ENCODE measurements around the gene PSME3IP1. TPM values are rescaled to one million over a fixed set of nuclear protein-coding genes. Genes with fewer than 3 reads are reported as not detected.

PSME3IP1 gene
- total and polyA plus RNA-seq, 9 of the 15 experiments (the other 6 are each of a cell fraction or from before 2014, with no cell fraction given): 63.8 to 187 (median 142) TPM

- H4K20me1 ChIP-seq (replicated peaks; ENCODE audit: control insufficient read depth, insufficient read depth, low read length): 0 out of 2 replicates have a peak, but pooled peaks cover 3% of the 10 kb centered on the region
- no peaks in the 10 kb centered on the region for H3K36me3 ChIP-seq (ENCODE audit: control insufficient read depth, insufficient read depth, low read length)
- no peak overlapping the region for H3K4me3 ChIP-seq
- H3K79me2 ChIP-seq (ENCODE audit: control insufficient read depth, insufficient read depth, low read length): no peaks in the 10 kb centered on the region
- H3K4me2 ChIP-seq (ENCODE audit: insufficient read depth, low read length): no peak overlapping the region
- in situ Hi-C loops (cut with MboI): no loop called here
- H3K9me3 ChIP-seq (replicated peaks; ENCODE audit: control insufficient read depth, insufficient read depth, low read depth, low read length): no peaks in the 10 kb centered on the region
- H3K4me1 ChIP-seq (replicated peaks in 1 of 2; ENCODE audit: control insufficient read depth in 2 of 2, insufficient read depth in 2 of 2, low read length in 2 of 2): peaks cover 20 to 22% of the 10 kb centered on the region in 2 experiments
- TF ChIP-seq, protein P1, sequence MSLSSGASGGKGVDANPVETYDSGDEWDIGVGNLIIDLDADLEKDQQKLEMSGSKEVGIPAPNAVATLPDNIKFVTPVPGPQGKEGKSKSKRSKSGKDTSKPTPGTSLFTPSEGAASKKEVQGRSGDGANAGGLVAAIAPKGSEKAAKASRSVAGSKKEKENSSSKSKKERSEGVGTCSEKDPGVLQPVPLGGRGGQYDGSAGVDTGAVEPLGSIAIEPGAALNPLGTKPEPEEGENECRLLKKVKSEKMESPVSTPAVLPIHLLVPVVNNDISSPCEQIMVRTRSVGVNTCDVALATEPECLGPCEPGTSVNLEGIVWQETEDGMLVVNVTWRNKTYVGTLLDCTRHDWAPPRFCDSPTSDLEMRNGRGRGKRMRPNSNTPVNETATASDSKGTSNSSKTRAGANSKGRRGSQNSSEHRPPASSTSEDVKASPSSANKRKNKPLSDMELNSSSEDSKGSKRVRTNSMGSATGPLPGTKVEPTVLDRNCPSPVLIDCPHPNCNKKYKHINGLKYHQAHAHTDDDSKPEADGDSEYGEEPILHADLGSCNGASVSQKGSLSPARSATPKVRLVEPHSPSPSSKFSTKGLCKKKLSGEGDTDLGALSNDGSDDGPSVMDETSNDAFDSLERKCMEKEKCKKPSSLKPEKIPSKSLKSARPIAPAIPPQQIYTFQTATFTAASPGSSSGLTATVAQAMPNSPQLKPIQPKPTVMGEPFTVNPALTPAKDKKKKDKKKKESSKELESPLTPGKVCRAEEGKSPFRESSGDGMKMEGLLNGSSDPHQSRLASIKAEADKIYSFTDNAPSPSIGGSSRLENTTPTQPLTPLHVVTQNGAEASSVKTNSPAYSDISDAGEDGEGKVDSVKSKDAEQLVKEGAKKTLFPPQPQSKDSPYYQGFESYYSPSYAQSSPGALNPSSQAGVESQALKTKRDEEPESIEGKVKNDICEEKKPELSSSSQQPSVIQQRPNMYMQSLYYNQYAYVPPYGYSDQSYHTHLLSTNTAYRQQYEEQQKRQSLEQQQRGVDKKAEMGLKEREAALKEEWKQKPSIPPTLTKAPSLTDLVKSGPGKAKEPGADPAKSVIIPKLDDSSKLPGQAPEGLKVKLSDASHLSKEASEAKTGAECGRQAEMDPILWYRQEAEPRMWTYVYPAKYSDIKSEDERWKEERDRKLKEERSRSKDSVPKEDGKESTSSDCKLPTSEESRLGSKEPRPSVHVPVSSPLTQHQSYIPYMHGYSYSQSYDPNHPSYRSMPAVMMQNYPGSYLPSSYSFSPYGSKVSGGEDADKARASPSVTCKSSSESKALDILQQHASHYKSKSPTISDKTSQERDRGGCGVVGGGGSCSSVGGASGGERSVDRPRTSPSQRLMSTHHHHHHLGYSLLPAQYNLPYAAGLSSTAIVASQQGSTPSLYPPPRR (CRISPR knock-in tag; IDR thresholded peaks at IDR 0.05; ENCODE audit: borderline replicate concordance): no peak
- TF ChIP-seq HCFC1 (IDR thresholded peaks at IDR 0.05; ENCODE audit: low read depth, low read length) (no peak), HSF4 (CRISPR knock-in tag; IDR thresholded peaks at IDR 0.05; ENCODE audit: borderline replicate concordance) (no peak), ASH1L (IDR thresholded peaks at IDR 0.05; ENCODE audit: borderline replicate concordance, low read depth, partially characterized antibody) (no peak), ZNF3 (CRISPR knock-in tag; IDR thresholded peaks at IDR 0.05) (no peak), ATF7 (IDR thresholded peaks at IDR 0.05) (peak; percentile 45; the same call in 1 of the 2 replicates)
- TF ChIP-seq, protein P2, sequence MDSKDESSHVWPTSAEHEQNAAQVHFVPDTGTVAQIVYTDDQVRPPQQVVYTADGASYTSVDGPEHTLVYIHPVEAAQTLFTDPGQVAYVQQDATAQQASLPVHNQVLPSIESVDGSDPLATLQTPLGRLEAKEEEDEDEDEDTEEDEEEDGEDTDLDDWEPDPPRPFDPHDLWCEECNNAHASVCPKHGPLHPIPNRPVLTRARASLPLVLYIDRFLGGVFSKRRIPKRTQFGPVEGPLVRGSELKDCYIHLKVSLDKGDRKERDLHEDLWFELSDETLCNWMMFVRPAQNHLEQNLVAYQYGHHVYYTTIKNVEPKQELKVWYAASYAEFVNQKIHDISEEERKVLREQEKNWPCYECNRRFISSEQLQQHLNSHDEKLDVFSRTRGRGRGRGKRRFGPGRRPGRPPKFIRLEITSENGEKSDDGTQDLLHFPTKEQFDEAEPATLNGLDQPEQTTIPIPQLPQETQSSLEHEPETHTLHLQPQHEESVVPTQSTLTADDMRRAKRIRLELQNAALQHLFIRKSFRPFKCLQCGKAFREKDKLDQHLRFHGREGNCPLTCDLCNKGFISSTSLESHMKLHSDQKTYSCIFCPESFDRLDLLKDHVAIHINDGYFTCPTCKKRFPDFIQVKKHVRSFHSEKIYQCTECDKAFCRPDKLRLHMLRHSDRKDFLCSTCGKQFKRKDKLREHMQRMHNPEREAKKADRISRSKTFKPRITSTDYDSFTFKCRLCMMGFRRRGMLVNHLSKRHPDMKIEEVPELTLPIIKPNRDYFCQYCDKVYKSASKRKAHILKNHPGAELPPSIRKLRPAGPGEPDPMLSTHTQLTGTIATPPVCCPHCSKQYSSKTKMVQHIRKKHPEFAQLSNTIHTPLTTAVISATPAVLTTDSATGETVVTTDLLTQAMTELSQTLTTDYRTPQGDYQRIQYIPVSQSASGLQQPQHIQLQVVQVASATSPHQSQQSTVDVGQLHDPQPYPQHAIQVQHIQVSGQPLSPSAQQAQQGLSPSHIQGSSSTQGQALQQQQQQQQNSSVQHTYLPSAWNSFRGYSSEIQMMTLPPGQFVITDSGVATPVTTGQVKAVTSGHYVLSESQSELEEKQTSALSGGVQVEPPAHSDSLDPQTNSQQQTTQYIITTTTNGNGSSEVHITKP (IDR thresholded peaks at IDR 0.05; ENCODE audit: partially characterized antibody): peak; percentile 94
- H2AFZ ChIP-seq (ENCODE audit: low read depth, low read length): no peak overlapping the region
- ATAC-seq (no peak), FAIRE-seq (no peak), DNase-seq (ENCODE audit: extremely low read depth in 1 of 4, low spot score in 3 of 4) (no peak)
- H3K27ac ChIP-seq (ENCODE audit: extremely low read depth, low read depth, low read length): no peak overlapping the region
- WGBS (ENCODE audit: insufficient coverage, low coverage, missing lambda C conversion rate): 13% methylated on average over 1 of the region's 1 CpG
- ChIA-PET POLR2A (no interaction called here), CTCF (ENCODE audit: low intra/inter-chr PET ratio) (no interaction called here)
- no peak overlapping the region for H3K9ac ChIP-seq (ENCODE audit: insufficient read depth in 1 of 2, low read depth in 2 of 2, low read length in 2 of 2)
- H3K9me1 ChIP-seq (ENCODE audit: control insufficient read depth, insufficient read depth, low read length): no peaks in the 10 kb centered on the region
- intact Hi-C loops (cut with micrococcal nuclease): no loop called here
- H3K27me3 ChIP-seq (ENCODE audit: control insufficient read depth in 2 of 2, insufficient read depth in 2 of 2, low read length in 2 of 2): no peaks in the 10 kb centered on the region
- BruUV-seq (replicated peaks): no TSS peak
Observed at GRCh38 chr16:57108432-57108831, 77.4 kb downstream of the PSME3IP1 start.

Data from K562 (cell line).